ENCODE data around the gene BAIAP2.

Gene BAIAP2

GRCh38 chr17:81119223-81120148 lies 84.5 kb downstream of the BAIAP2 start:
- in situ Hi-C loops (cut with HindIII; ENCODE audit: low sequenced_read_pairs), result loop anchor here (25.0 kb wide), 1 partner anchor 682 kb away; no protein-coding TSS in a partner anchor

- in situ Hi-C loops (cut with HindIII; ENCODE audit: low sequenced_read_pairs), result loop anchor here (25.0 kb wide), 1 partner anchor 683 kb away; no protein-coding TSS in a partner anchor
Measured at GRCh38 chr17:81120149-81120484, 85.2 kb downstream of the BAIAP2 start.

GRCh38 chr17:81120695-81121621 lies 86.0 kb downstream of the BAIAP2 start:
- in situ Hi-C loops (cut with HindIII; ENCODE audit: low sequenced_read_pairs), result loop anchor here (25.0 kb wide), 1 partner anchor 684 kb away; no protein-coding TSS in a partner anchor

- in situ Hi-C loops (cut with HindIII; ENCODE audit: low sequenced_read_pairs), result loop anchor here (25.0 kb wide), 1 partner anchor 685 kb away; no protein-coding TSS in a partner anchor
Measured at GRCh38 chr17:81121841-81122733, 87.1 kb downstream of the BAIAP2 start.

- in situ Hi-C loops (cut with HindIII; ENCODE audit: low sequenced_read_pairs), result loop anchor here (25.0 kb wide), 1 partner anchor 686 kb away; no protein-coding TSS in a partner anchor
Measured at GRCh38 chr17:81123052-81124048, 88.4 kb downstream of the BAIAP2 start.

GRCh38 chr17:81124377-81124776 lies 89.4 kb downstream of the BAIAP2 start:
- in situ Hi-C loops (cut with HindIII; ENCODE audit: low sequenced_read_pairs), result loop anchor here (25.0 kb wide), 1 partner anchor 687 kb away; no protein-coding TSS in a partner anchor

- in situ Hi-C loops (cut with HindIII; ENCODE audit: low sequenced_read_pairs), result no loop called here
Measured at GRCh38 chr17:81125573-81126081, 90.7 kb downstream of the BAIAP2 start.

GRCh38 chr17:81126281-81127132 lies 91.6 kb downstream of the BAIAP2 start:
- in situ Hi-C loops (cut with HindIII; ENCODE audit: low sequenced_read_pairs), result no loop called here

GRCh38 chr17:81127133-81127455 lies 92.1 kb downstream of the BAIAP2 start:
- in situ Hi-C loops (cut with HindIII; ENCODE audit: low sequenced_read_pairs), result no loop called here

- in situ Hi-C loops (cut with HindIII; ENCODE audit: low sequenced_read_pairs), result no loop called here
Measured at GRCh38 chr17:81127526-81128177, 92.7 kb downstream of the BAIAP2 start.

GRCh38 chr17:81128338-81128737 lies 93.4 kb downstream of the BAIAP2 start:
- in situ Hi-C loops (cut with HindIII; ENCODE audit: low sequenced_read_pairs), result no loop called here

GRCh38 chr17:81128774-81129173 lies 93.8 kb downstream of the BAIAP2 start:
- in situ Hi-C loops (cut with HindIII; ENCODE audit: low sequenced_read_pairs), result no loop called here

GRCh38 chr17:81129289-81129688 lies 94.3 kb downstream of the BAIAP2 start:
- in situ Hi-C loops (cut with HindIII; ENCODE audit: low sequenced_read_pairs), result no loop called here

GRCh38 chr17:81129711-81130367 lies 94.9 kb downstream of the BAIAP2 start:
- in situ Hi-C loops (cut with HindIII; ENCODE audit: low sequenced_read_pairs), result loop anchor here (5.0 kb wide), 1 partner anchor 77 kb away; no protein-coding TSS in a partner anchor

GRCh38 chr17:81130385-81131361 lies 95.7 kb downstream of the BAIAP2 start:
- in situ Hi-C loops (cut with HindIII; ENCODE audit: low sequenced_read_pairs), result loop anchor here (5.0 kb wide), 1 partner anchor 77 kb away; no protein-coding TSS in a partner anchor

All from endothelial cell of hepatic sinusoid (primary cell).